ENCODE measurements around the gene BICRA. TPM values are rescaled to one million over a fixed set of nuclear protein-coding genes. Genes with fewer than 3 reads are reported as not detected.

BICRA gene
- polyA plus RNA-seq, 3 donors = 0.08 to 4.6 TPM; not detected in 1

DNA sequence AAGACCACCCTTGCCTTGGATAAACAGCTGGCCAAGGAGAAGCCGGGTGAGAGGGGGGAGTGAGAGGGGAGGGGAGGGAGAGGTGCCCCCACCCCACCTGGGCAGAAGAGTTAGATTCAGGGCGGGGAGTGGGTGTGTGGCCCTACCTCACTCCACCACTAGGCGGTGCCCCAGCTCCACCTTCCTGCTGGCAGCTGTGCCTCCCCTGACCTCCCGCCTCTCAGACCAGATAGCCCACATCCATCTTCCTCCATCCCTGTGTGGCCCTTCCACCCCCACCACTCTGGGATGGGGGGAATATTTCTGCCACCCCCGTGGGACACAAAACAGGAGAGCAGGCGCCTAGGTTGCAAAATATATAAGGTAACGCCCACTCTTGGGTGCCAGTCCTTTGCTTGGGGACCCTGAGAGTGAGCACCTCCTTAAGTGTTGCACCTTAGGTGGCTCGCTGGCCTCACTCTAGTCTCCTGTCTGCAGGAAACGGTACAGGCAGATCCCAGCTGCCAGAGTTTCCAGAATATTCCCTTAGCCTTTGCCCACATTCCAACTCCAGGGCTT lies 90.5 kb downstream of the BICRA start:
- H3K36me3 Mint-ChIP-seq = peaks cover 38 to 68% of the 10 kb centered on the region in 2 donors
- H3K36me3 ChIP-seq (replicated peaks in 1 of 2; ENCODE audit: control insufficient read depth in 1 of 2, insufficient read depth in 2 of 2, low read length in 2 of 2) = peaks cover 43 to 74% of the 10 kb centered on the region in 2 donors
- H3K4me3 Mint-ChIP-seq = no peak overlapping the region
- no peaks in the 10 kb centered on the region for H3K27me3 ChIP-seq (ENCODE audit: control insufficient read depth in 2 of 2, insufficient read depth in 2 of 2, low read length in 2 of 2)
- H3K4me1 Mint-ChIP-seq = peaks cover 5% of the 10 kb centered on the region
- H4K20me1 ChIP-seq (ENCODE audit: insufficient read depth, low read length) = peaks cover 22% of the 10 kb centered on the region
- DNase-seq = peak; percentile 29 to 50 (median 46)
- no peak overlapping the region for H3K27ac Mint-ChIP-seq
- TF ChIP-seq, protein P1, sequence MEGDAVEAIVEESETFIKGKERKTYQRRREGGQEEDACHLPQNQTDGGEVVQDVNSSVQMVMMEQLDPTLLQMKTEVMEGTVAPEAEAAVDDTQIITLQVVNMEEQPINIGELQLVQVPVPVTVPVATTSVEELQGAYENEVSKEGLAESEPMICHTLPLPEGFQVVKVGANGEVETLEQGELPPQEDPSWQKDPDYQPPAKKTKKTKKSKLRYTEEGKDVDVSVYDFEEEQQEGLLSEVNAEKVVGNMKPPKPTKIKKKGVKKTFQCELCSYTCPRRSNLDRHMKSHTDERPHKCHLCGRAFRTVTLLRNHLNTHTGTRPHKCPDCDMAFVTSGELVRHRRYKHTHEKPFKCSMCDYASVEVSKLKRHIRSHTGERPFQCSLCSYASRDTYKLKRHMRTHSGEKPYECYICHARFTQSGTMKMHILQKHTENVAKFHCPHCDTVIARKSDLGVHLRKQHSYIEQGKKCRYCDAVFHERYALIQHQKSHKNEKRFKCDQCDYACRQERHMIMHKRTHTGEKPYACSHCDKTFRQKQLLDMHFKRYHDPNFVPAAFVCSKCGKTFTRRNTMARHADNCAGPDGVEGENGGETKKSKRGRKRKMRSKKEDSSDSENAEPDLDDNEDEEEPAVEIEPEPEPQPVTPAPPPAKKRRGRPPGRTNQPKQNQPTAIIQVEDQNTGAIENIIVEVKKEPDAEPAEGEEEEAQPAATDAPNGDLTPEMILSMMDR (IDR thresholded peaks at IDR 0.05) = peak; percentile 87
- no peak overlapping the region for H2AFZ ChIP-seq (ENCODE audit: insufficient read depth, low read depth, low read length, poor library complexity, severe bottlenecking)
- H3K9ac ChIP-seq (ENCODE audit: insufficient read depth, low read length, poor library complexity, severe bottlenecking) = no peak overlapping the region
- H3K4me3 ChIP-seq (replicated peaks in 1 of 3; ENCODE audit: low read depth in 2 of 3, low read length in 3 of 3) = no peak overlapping the region
- H3K4me2 ChIP-seq (replicated peaks; ENCODE audit: extremely low read depth, low read length, poor library complexity, severe bottlenecking) = no peak overlapping the region
- no peaks in the 10 kb centered on the region for H3K79me2 ChIP-seq (ENCODE audit: insufficient read depth, low read length)
- no peak overlapping the region for H3K27ac ChIP-seq (ENCODE audit: low read depth in 1 of 2, low read length in 2 of 2)
- intact Hi-C loops (cut with micrococcal nuclease) = loop anchor here (2.0 to 5.0 kb wide), 3 partner anchors 187 to 417 kb away; no protein-coding TSS in a partner anchor
- H3K9me3 Mint-ChIP-seq = peaks cover 0 to 1% (median 0%) of the 10 kb centered on the region in 7 donors
- H3K27me3 Mint-ChIP-seq (ENCODE audit: low read depth in 3 of 3) = no peaks in the 10 kb centered on the region
- peaks cover 0 to 3% of the 10 kb centered on the region in 2 donors for H3K4me1 ChIP-seq (ENCODE audit: control insufficient read depth in 1 of 2, insufficient read depth in 2 of 2, low read length in 2 of 2)
- WGBS (ENCODE audit: insufficient coverage) = 81% methylated on average over 5 of the region's 9 CpGs
- H3K9me3 ChIP-seq (replicated peaks in 1 of 2; ENCODE audit: control insufficient read depth in 1 of 2, insufficient read depth in 1 of 2, low read length in 2 of 2) = no peaks in the 10 kb centered on the region

DNA sequence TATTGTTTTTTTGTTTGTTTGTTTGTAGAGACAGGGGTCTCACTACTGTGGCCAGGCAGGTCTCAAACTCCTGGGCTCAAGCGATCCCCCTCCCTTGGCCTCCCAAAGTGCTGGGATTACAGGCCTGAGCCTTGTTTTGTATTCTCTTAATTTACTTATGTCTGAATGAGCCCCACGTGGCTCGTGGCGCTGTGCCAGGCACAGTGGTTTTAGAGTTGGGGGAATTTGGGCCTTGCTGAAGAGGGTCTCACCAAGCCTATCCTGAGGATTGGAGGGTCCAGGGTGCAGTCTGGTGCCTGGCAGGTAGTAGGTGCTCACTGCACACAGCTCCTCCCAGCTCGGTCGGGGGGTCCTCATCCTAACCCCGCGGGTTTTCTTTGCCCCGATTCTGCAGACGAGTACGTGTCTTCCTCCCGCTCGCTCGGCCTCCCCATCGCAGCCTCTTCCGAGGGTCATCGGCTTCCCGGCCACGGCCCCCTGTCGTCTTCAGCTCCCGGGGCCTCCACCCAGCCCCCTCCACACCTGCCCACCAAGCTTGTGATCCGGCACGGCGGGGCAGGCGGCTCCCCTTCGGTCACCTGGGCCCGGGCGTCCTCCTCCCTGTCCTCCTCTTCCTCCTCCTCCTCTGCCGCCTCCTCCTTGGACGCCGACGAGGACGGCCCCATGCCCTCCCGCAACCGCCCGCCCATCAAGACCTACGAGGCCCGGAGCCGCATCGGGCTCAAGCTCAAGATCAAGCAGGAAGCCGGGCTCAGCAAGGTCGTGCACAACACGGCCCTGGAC lies 92.2 kb downstream of the BICRA start:
- Mint-ChIP-seq H3K9me3 (peaks cover 0 to 1% (median 0%) of the 10 kb centered on the region in 7 donors), H3K4me3 (no peak overlapping the region), H3K4me1 (peaks cover 5% of the 10 kb centered on the region), H3K27me3 (ENCODE audit: low read depth in 3 of 3) (peaks cover under 1 to 2% (median 2%) of the 10 kb centered on the region in 3 donors), H3K27ac (no peak overlapping the region), H3K36me3 (peaks cover 31 to 58% of the 10 kb centered on the region in 2 donors)
- peaks cover 22% of the 10 kb centered on the region for H4K20me1 ChIP-seq (ENCODE audit: insufficient read depth, low read length)
- TF ChIP-seq, protein P1 (IDR thresholded peaks at IDR 0.05) = no peak
- peaks cover 0 to 3% of the 10 kb centered on the region in 2 donors for H3K4me1 ChIP-seq (ENCODE audit: control insufficient read depth in 1 of 2, insufficient read depth in 2 of 2, low read length in 2 of 2)
- H2AFZ ChIP-seq (ENCODE audit: insufficient read depth, low read depth, low read length, poor library complexity, severe bottlenecking) = no peak overlapping the region
- no peaks in the 10 kb centered on the region for H3K79me2 ChIP-seq (ENCODE audit: insufficient read depth, low read length)
- no peak overlapping the region for H3K4me2 ChIP-seq (replicated peaks; ENCODE audit: extremely low read depth, low read length, poor library complexity, severe bottlenecking)
- intact Hi-C loops (cut with micrococcal nuclease) = loop anchor here in 1 of 2 donors (10.0 kb wide), 1 partner anchor 426 kb away; the partner anchor contains the start of gene INAFM1
- DNase-seq = no peak
- no peak overlapping the region for H3K27ac ChIP-seq (ENCODE audit: low read depth in 1 of 2, low read length in 2 of 2)
- peaks cover 36 to 60% of the 10 kb centered on the region in 2 donors for H3K36me3 ChIP-seq (replicated peaks in 1 of 2; ENCODE audit: control insufficient read depth in 1 of 2, insufficient read depth in 2 of 2, low read length in 2 of 2)
- H3K9ac ChIP-seq (ENCODE audit: insufficient read depth, low read length, poor library complexity, severe bottlenecking) = no peak overlapping the region
- H3K27me3 ChIP-seq (ENCODE audit: control insufficient read depth in 2 of 2, insufficient read depth in 2 of 2, low read length in 2 of 2) = no peaks in the 10 kb centered on the region
- H3K4me3 ChIP-seq (replicated peaks in 1 of 3; ENCODE audit: low read depth in 2 of 3, low read length in 3 of 3) = no peak overlapping the region
- no peaks in the 10 kb centered on the region for H3K9me3 ChIP-seq (replicated peaks in 1 of 2; ENCODE audit: control insufficient read depth in 1 of 2, insufficient read depth in 1 of 2, low read length in 2 of 2)
- 96% methylated on average over 27 of the region's 43 CpGs for WGBS (ENCODE audit: insufficient coverage)

Data from CD14-positive monocyte (primary cell).